Testis (tissue), 3 donors: ENCODE measurements around the gene C12orf75. TPM values are rescaled to one million over a fixed set of nuclear protein-coding genes. Genes with fewer than 3 reads are reported as not detected.
A peak's percentile ranks its signal among the peaks of the same experiment; 100 is the strongest.
"Not testable (repeated sequence)": the region's sequence is repeated elsewhere in the genome, so short reads cannot be mapped to it uniquely, and the experiment has no call there.

ENCODE experiments used
- DNase-seq: peaks from one replicate; pipeline ENCODE4 v3.0.0-alpha.2; 2019
- H3K27ac ChIP-seq, 2 donors: fragments of 200-600 bp; sonication (generic); one replicate each; pipeline ENCODE4 v1.5.1; 2019
- H3K27me3 ChIP-seq: fragments of 200-600 bp; sonication (generic); one replicate; pipeline ENCODE4 v1.5.1; 2019
- H3K36me3 ChIP-seq: fragments of 200-600 bp; sonication (generic); one replicate; pipeline ENCODE4 v1.5.1; 2017; ENCODE audit warnings: low read depth; ENCODE audit errors: missing control alignments
- H3K4me1 ChIP-seq: fragments of 200-600 bp; sonication (generic); one replicate; pipeline ENCODE4 v1.5.1; 2019
- H3K4me3 ChIP-seq, 2 donors: fragments of 200-600 bp; sonication (generic); one replicate each; pipeline ENCODE4 v1.5.1; 2017 to 2019
- H3K9me3 ChIP-seq: fragments of 200-600 bp; sonication (generic); one replicate; pipeline ENCODE4 v1.5.1; 2017
- CTCF ChIP-seq, 3 experiments: fragments of 450-650 bp in 2 of 3; fragments of 200-600 bp in 1 of 3; sonication (generic) in 1 of 3; IDR thresholded peaks; one replicate each; pipeline ENCODE4 v1.5.1; 2016 to 2019; ENCODE audit warnings: antibody characterized with exemption in 3 of 3, mild to moderate bottlenecking in 2 of 3, moderate library complexity in 1 of 3
- POLR2A ChIP-seq: fragments of 450-650 bp; IDR thresholded peaks from one replicate; pipeline ENCODE4 v1.6.1; 2017; ENCODE audit warnings: antibody characterized with exemption, mild to moderate bottlenecking, moderate library complexity
- WGBS, 2 donors: methylation state at CpG; one replicate each; pipeline ENCODE4 v1.1.5; 2018; 5-methylcytosine and 5-hydroxymethylcytosine counted together
- intact Hi-C: fragments of 100-400 bp; cut with DNase I; formaldehyde crosslinking; loops from one replicate; pipeline ENCODE4 v1.15.1; 2023; ENCODE audit warnings: low total_unique reads
- polyA plus RNA-seq: library from polyadenylated mRNA; stranded (reverse); fragments of 350-450 nt; fragmentation: Illumina TruSeq; extraction: RNeasy Lipid Tissue Mini Kit (QIAGEN cat#74804); gene quantifications from one replicate; pipeline ENCODE4 v1.2.3, GENCODE V29; 2014; ENCODE audit warnings: low read depth, low replicate concordance; ENCODE audit not compliant: insufficient read depth
- total RNA-seq, 2 donors: library from RNA; depleted of rRNA; stranded (reverse); fragments of >200 nt; gene quantifications; one replicate each; pipeline ENCODE4 v1.2.3, GENCODE V29; 2016

C12orf75 gene
- total and polyA plus RNA-seq, 3 donors from 2014 or later: 112 to 144 (median 121) TPM

DNA sequence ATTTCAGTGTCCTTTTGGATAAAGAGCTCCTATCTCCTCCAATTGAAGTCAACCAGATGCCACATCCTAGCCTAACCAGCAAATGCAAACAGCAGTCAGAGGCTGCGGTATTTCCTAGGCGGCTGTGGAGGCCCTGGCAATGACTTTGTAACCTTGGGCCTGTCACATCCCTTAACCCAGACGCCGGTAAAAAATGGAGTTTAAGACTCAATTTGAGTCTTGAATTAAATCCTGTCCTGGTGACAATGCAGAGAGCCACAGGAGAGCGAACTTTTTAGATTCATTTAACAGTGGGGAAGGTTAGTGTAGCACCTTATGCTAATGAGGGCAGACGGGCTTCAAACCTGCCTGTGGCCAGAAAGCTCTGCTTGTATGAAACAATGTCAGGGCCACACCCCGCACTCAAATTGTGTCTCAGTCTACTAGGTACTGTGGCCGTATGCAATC is 1.3 kb downstream of the C12orf75 start:
- no peaks in the 10 kb centered on the region for H3K36me3 ChIP-seq
- no peaks in the 10 kb centered on the region for H3K9me3 ChIP-seq
- no peak overlapping the region for H3K27ac ChIP-seq
- H3K4me1 ChIP-seq: peaks cover 19% of the 10 kb centered on the region
- WGBS, 2 donors: 37 to 47% methylated on average over 8 of the region's 8 CpGs
- TF ChIP-seq CTCF (IDR thresholded peaks at IDR 0.05) (no peak), POLR2A (no peak)
- H3K27me3 ChIP-seq: no peaks in the 10 kb centered on the region
- intact Hi-C loops: no loop called here
- peak overlapping the region; percentile 81 to 83 for H3K4me3 ChIP-seq
- DNase-seq: peak; percentile 37

GRCh38 chr12:105332286-105332685 is 1.8 kb downstream of the C12orf75 start:
- H3K27me3 ChIP-seq, H3K27ac ChIP-seq, H3K4me3 ChIP-seq, DNase-seq, intact Hi-C loops, H3K9me3 ChIP-seq, H3K36me3 ChIP-seq: not testable (repeated sequence)
- H3K4me1 ChIP-seq: peaks cover 19% of the 10 kb centered on the region
- 73% methylated on average over 6 of the region's 6 CpGs for WGBS, 2 donors

- H3K27me3 ChIP-seq: no peaks in the 10 kb centered on the region
- no peaks in the 10 kb centered on the region for H3K36me3 ChIP-seq
- intact Hi-C loops: no loop called here
- H3K9me3 ChIP-seq: no peaks in the 10 kb centered on the region
- 38 to 44% methylated on average over 1 of the region's 1 CpG for WGBS, 2 donors
- H3K4me3 ChIP-seq: no peak overlapping the region
- H3K4me1 ChIP-seq: peaks cover 19% of the 10 kb centered on the region
- DNase-seq: no peak
- TF ChIP-seq POLR2A (no peak), CTCF (IDR thresholded peaks at IDR 0.05) (no peak)
- no peak overlapping the region for H3K27ac ChIP-seq
These were observed 2.4 kb downstream of the C12orf75 start for GRCh38 chr12:105332925-105333324.

DNA sequence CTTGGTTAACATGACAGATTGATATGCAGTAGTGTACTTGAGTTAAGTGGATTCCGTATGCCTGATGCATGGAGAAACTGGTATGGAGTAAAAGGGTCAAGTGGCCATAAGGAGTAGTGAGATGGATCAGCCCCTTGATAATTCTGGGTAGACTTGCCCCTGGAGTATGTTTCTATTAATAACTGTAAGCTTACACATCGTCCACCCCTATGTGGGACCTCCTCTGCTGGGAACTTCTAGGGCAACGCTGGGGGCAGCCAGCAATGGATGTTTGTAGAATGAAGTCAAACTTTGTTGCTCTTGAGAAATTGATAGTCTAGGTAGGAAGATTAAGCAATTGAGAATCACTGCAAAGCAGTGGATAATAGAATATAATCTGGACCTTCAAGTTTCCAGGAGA is 3.5 kb downstream of the C12orf75 start:
- H3K4me3 ChIP-seq: no peak overlapping the region
- no peak for DNase-seq
- intact Hi-C loops: no loop called here
- TF ChIP-seq CTCF (IDR thresholded peaks at IDR 0.05) (no peak), POLR2A (no peak)
- H3K4me1 ChIP-seq: peaks cover 19% of the 10 kb centered on the region
- H3K27me3 ChIP-seq: no peaks in the 10 kb centered on the region
- WGBS, 2 donors: 58 to 59% methylated on average over 3 of the region's 3 CpGs
- H3K36me3 ChIP-seq: no peaks in the 10 kb centered on the region
- H3K27ac ChIP-seq: no peak overlapping the region
- H3K9me3 ChIP-seq: no peaks in the 10 kb centered on the region

- peak overlapping the region; percentile 2 to 64 for H3K27ac ChIP-seq
- DNase-seq: no peak
- H3K4me1 ChIP-seq: peaks cover 19% of the 10 kb centered on the region
- no peak overlapping the region for H3K4me3 ChIP-seq
- H3K27me3 ChIP-seq: no peaks in the 10 kb centered on the region
- no peaks in the 10 kb centered on the region for H3K36me3 ChIP-seq
- TF ChIP-seq CTCF (IDR thresholded peaks at IDR 0.05): no peak
- no peaks in the 10 kb centered on the region for H3K9me3 ChIP-seq
- intact Hi-C loops: no loop called here
- 71 to 77% methylated on average over 4 of the region's 4 CpGs for WGBS, 2 donors
These were observed 4.1 kb downstream of the C12orf75 start for GRCh38 chr12:105334582-105334981.
